ENCODE measurements around the gene GRM7.

GRCh38 chr3:7393944-7394605, 533.2 kb downstream of the GRM7 start:
- TF ChIP-seq POLR2A (IDR thresholded peaks at IDR 0.05), result no peak
- no peak for TF ChIP-seq POLR2AphosphoS5 (IDR thresholded peaks at IDR 0.05)
- no peak for TF ChIP-seq CTCF (IDR thresholded peaks at IDR 0.05)
